NCI-H774 (cell line): ENCODE results near the gene C1QA.
A peak's percentile ranks its signal among the peaks of the same experiment; 100 is the strongest.

Source experiments
- DNase-seq: peaks from one replicate; lab custom pipeline; 2025; lab: John Stamatoyannopoulos, UW

C1QA gene

DNA sequence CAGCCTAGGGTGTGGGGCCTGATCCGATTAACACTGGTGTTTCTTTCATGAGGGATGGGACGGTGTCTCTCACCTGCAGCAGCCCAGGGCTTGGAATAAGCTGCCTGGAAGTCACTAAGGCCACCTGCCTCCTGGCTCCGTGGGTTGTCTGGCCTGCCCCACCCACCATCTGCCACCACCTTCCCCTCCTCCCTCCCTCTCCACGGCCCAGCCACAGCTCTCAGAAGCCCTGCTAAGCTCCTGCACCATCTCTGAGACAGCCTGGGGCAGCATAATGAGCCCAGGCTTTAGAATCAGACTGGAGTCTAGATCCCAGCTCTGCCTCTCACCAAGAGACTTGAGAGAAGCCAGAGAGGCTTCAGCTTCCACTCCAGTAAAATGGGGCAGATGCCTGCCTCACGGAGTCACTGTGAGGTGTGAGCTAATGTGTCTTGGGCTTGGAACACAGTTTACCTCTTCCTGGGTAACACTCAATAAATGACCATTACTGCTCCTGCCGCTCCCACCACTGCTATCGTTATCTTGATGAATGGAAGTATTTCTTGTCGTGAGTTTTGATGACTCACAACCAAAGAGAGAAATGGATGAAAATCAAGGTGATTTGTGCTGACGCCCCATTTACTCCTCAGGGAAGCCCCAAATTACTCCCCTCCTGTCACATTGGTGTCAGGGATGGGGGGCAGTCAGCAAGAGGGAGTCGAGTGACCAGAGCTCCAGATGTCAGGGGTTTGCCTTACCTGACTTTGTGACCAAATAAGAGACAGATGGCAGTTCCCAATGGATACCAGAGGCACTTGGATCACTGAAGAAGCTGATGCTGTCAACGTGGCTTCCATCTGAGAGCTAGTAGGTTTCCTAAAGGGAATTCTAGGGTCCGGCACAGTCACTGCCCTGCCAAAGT, 23.5 kb upstream of the C1QA start:
- DNase-seq = no peak

GRCh38 chr1:22613572-22613918, 22.9 kb upstream of the C1QA start:
- DNase-seq = no peak

GRCh38 chr1:22613951-22614350, 22.5 kb upstream of the C1QA start:
- DNase-seq = no peak

GRCh38 chr1:22615886-22616285, 20.5 kb upstream of the C1QA start:
- DNase-seq = no peak

GRCh38 chr1:22616571-22616970, 19.9 kb upstream of the C1QA start:
- no peak for DNase-seq

DNA sequence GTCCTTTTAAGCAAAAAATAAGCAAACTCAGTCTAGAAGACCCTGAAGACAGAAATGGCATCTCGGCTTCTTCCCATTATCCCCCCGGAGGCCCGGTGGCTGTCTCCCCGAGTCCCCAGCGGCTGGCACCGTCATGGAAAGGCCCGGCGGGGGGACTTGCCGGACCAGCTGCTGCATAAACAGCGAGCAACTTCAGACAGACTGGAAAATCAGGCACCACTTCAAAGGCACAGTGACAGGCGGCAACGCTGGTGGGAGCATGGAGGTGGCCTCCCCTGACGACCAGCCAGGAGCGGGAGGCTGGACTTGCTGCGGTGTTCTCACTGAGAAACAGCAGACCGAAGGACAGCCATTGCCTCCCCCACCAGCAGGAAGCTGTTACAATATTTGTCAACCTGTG, 18.4 kb upstream of the C1QA start:
- no peak for DNase-seq

DNA sequence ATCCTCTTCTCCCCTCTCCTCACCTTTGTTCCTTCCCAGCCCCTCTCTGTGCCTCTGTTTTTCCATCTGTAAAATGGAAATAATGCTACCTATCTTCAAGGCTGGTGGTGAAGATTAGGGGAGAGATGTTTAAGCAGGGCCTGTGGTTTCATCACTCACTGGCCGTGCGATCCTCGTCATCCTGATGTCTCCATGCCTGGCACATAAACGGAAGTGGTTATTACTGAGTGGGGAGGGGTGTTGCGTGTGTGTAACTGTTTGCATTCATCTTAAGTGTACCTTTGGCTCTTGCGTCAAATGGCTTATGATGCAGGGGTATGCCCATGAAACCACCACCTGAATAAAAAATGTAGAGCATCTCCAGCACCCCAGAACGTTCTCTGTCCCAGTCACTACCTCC, 17.2 kb upstream of the C1QA start:
- DNase-seq = no peak

DNA sequence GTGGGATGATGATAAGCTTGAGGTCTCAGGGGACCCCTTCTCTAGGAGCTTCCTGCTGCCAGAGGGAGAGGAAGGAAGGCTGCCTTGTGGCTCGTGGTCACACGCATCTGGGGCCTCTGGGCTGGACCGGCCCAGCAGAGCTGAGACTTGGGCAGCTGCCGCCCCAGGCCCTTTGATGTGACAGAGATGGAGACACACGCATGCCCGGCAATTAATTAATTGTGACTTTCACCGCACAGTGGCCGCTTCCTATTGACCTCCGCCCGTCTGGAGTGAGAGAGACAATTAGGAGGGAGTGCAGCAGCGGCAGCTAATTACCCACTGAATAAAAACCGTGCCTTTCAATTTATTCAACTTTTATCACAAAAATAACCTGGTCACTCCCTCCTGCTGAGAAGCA, 16.6 kb upstream of the C1QA start:
- no peak for DNase-seq

DNA sequence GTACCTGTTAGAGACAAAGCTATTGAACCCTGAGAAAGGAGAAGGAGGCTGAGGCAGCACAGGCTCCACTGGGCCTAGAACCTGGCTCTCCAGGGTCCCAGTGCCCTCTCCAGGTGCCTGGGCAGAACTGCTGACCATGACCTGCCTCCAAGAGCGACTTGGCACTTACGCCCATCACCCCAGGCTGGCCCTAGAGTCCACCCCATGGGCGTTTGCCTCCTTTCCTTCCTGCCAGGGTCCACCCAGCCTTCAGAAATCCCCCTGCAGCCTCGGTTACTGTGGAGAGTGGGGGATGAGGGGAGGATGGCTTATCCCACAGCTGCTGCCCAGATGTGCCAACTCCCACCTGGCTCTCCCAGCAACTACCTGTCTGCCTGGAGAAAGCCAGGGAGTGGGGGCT, 14.7 kb upstream of the C1QA start:
- no peak for DNase-seq

DNA sequence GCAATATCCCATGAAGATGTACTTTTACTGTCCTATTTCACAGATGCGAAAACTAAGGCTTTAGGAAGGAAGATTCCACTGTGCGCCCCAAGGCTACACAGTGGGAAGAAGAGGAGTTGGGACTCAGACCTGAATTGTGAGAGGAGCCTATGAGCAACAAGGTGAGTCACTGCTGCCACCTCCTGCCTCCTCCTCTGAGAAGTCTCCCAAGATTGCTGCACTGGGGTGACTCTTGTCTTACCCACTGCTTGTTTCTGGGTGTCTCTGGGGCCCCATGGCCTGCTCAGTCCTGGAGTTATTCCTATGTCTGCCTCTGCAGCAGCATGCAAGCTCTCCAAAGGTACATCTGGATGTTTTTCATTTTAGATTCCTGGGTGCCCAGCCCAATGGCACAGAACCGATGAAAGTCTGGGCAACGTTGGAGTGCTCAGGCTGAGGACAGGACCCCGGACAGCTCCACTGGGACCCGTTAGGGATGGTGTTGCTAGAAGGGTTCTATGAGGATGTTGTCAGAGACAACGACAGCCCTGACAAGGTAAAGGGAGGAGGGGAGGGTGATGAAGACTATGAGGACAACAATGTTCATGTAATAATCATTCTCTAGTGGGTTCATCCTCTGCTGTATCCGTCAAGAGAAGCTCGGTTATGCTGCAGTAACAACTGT, 11.0 kb upstream of the C1QA start:
- no peak for DNase-seq

- no peak for DNase-seq
Observed at GRCh38 chr1:22626237-22627157, 9.9 kb upstream of the C1QA start.

DNA sequence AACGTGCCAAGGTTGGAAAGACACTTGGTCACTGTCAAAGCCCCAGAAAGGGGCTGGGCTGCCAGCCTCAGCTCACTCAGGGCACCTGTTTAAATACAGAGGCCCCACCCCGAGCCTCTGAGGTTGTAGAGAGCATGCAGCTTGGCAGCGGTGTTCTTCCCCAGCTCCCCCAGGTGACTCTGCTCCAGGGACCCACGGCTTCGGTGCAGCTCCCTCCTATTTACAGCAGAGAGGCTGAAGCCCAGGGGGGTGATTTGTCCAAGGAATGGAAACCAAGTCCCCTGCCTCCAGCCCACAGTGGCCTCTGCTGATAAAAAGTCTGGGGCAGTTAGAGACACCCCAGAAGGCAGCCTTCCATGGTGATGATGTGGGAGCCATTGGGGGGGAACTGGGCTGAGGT, 9.1 kb upstream of the C1QA start:
- peak; percentile 31 for DNase-seq

- no peak for DNase-seq
Observed at GRCh38 chr1:22628698-22629444, 7.6 kb upstream of the C1QA start.

DNA sequence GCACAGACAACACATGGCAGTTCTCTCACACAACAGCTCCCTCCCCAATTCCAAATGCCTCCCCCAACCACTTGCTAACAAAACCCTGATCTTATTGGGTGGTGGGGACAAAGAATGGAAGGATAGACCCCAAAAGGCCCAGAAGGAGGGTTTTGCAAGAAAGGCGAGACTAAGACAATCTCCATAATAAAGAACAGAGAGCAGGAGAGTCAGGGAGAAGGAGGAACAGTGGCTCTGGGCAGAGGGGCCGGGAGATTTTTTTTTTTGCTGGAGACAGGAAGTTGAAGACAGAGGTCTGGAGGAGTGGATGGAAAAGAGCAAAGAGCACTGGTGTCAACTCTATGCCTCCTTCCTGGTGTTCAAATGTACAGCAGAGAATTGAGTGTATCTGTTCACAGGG, 6.5 kb upstream of the C1QA start:
- no peak for DNase-seq

DNA sequence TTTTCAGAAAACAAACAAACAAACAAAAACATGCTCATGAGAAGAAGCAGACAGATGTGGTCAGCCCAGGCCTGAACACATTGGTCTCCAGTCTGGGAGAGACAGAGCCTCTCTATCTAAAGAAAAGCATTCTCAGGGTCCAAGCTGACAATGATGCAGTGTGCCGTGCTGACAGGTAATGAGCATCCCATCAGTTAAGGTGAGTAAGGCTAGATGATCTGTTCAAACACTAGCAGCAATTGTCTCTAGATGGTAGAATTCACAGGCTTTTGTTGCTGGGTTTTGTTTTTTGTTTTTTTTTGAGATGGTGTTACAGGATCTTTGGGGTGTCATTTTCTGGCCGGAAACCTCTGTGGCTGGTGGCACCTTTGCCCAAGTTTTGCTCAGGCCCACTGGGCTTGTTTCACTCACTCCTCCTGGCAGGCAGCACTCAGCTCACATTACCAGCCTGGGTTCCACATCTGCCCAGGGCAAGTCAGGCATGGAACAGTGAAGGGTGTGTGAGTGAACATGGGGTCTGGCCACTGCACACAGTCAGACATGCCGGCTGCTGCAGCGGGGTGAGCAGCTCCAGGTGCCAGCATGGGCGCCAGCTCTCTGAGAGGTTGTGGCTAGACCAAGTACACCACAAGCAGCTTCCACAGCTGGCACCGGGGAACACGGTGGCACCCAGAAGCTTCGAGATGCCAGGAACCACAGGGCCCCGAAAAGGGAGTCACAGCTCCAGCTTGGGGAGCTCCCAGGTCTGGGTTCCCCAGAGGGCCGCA, 2.5 kb upstream of the C1QA start:
- no peak for DNase-seq

DNA sequence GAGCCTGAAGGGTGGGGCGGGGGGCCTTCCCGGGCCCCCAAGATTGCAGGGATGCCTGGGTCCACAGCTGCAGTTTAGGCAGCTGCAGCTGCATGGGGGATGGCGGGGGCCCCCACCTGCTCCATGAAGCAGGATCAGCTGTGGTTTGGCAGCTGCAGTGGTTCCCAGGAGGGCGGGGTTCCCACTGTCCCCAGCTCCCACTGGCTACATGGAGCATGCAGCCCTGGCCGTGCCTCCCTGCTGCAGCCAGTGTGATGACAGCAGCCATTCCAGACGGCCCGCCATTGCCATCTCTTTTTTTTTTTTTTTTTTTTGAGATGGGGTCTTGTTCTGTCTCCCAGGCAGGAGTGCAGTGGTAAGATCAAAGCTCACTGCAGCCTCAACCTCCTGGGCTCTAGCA, 992 bp upstream of the C1QA start:
- DNase-seq = no peak

DNA sequence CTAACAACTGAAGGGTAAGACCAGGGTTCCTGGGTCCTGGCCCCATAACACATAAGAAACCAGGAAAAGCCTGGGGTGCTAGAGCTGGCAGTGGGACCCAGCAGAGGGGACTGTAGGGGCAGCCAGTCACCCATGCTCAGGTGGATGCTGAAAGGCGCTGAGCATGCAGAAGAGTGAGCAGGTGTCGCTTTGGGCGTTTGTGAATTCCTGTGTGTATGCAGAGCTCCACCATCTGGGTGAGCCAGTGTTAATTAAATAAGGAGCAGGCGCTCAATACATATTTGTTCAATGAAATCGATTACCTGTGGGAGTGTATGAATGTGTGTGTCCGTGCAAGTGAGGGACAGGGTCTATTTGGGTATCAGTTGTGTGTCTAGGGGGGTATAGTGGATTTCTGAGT, 499 bp downstream of the C1QA start:
- no peak for DNase-seq

- no peak for DNase-seq
Observed at GRCh38 chr1:22637907-22638445, 1.5 kb downstream of the C1QA start.

DNA sequence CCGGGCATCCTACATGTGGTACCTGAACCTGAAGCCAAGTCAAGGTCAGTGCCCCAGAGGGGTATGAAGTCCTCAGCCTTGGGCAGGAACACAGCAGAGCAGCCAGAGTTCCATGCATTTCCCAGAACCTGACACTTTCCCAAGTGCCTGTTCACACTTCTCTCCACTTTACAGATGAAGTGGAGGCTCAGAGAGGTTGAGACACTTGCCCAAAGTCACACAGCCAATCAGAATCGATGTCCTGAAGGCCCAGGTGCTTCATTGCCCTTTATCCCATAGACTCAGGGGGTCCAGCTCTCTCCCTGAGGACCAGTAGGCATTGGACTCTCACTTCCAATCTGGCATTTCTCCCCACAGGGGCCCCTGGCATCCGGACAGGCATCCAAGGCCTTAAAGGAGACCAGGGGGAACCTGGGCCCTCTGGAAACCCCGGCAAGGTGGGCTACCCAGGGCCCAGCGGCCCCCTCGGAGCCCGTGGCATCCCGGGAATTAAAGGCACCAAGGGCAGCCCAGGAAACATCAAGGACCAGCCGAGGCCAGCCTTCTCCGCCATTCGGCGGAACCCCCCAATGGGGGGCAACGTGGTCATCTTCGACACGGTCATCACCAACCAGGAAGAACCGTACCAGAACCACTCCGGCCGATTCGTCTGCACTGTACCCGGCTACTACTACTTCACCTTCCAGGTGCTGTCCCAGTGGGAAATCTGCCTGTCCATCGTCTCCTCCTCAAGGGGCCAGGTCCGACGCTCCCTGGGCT, 2.2 kb downstream of the C1QA start:
- no peak for DNase-seq

DNA sequence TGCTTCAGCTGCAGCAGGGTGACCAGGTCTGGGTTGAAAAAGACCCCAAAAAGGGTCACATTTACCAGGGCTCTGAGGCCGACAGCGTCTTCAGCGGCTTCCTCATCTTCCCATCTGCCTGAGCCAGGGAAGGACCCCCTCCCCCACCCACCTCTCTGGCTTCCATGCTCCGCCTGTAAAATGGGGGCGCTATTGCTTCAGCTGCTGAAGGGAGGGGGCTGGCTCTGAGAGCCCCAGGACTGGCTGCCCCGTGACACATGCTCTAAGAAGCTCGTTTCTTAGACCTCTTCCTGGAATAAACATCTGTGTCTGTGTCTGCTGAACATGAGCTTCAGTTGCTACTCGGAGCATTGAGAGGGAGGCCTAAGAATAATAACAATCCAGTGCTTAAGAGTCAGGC, 2.9 kb downstream of the C1QA start:
- DNase-seq = no peak
